HepG2 (cell line): Measurements from ENCODE around the gene RER1.

Experiments used
- CTCF ChIP-seq: sonication (generic); formaldehyde crosslinking; IDR thresholded peaks from 2 replicates; pipeline ENCODE4 v1.5.0; 2020; ENCODE audit warnings: mild to moderate bottlenecking, missing genetic modification reagents, moderate library complexity
- UBTF ChIP-seq: sonication (generic); formaldehyde crosslinking; IDR thresholded peaks from 2 replicates; pipeline ENCODE4 v1.4.0; 2020; ENCODE audit warnings: mild to moderate bottlenecking, missing genetic modification reagents
- ZNF138 ChIP-seq: sonication (generic); formaldehyde crosslinking; IDR thresholded peaks from 2 replicates; pipeline ENCODE4 v1.5.0; 2020; ENCODE audit warnings: mild to moderate bottlenecking, low read depth, missing genetic modification reagents

GRCh38 chr1:2377751-2378440 is 13.7 kb upstream of the RER1 start:
- no peak for TF ChIP-seq UBTF
- no peak for TF ChIP-seq ZNF138 (CRISPR knock-in tag)
- TF ChIP-seq CTCF (CRISPR knock-in tag) = no peak
